Dermis microvascular lymphatic vessel endothelial cell (primary cell): ENCODE results near the gene TEX264. TPM values are rescaled to one million over a fixed set of nuclear protein-coding genes. Genes with fewer than 3 reads are reported as not detected.
A peak's percentile ranks its signal among the peaks of the same experiment; 100 is the strongest.

Experiments used
- DNase-seq, 2 donors: peaks; one replicate each; pipeline versions ENCODE4 v3.0.0 to v3.0.0-alpha.2; 2010; ENCODE audit warnings: low read depth in 2 of 2
- total RNA-seq: library from RNA; depleted of rRNA; stranded (reverse); fragments of >200 nt; gene quantifications from 2 replicates; pipeline ENCODE4 v1.2.1, GENCODE V29; 2014

TEX264 gene
- total RNA-seq, 1 donor from 2014 or later, result 28.9 TPM

GRCh38 chr3:51673802-51674654 is 3.0 kb downstream of the TEX264 start:
- DNase-seq, result no peak

DNA sequence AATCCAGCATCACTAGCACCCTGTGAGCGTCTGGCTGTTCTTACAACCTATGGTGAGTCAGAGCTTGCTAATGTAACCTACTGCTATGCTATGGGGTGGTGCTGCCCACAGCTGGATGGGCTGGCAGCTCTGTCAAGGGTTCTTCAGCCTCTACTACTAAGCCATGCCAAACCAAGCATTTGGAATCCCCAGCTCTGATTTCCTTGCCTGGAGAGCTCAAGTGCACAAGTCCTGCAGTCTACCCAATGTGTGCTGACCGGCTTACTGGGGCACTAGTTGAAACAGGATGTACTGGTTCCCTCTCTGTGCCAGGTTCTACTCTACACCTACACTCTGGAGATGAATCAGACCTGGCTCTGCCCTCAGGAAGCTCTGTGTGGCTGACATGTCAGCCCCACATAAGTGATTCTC is 4.2 kb downstream of the TEX264 start:
- DNase-seq, result no peak

DNA sequence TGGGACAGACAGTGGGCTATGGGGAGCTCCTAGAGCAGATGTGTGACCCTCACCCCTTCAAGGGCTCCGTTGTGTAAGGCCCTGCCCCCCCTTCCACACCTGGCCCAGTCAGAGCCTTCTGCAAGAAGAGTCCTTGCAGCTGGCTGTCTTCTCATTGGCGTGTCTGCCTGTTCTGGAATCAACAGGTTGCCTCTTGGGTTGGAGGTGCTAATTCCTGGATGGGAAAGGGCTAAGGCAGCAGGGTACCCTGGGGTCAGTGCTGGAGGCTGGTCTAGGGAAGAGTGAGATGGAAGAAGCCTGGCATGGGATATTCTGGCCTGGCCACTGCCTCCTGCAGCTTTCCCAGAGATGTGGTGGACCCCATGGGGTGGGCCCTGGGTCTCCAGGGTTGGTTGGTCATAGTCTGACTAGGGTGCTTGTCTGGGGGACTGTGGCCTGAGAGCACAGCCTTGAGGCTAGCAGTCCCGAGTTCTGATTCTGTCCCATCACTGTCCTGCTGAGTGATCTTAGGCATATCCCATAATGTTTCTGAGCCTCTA is 5.1 kb downstream of the TEX264 start:
- no peak for DNase-seq

DNA sequence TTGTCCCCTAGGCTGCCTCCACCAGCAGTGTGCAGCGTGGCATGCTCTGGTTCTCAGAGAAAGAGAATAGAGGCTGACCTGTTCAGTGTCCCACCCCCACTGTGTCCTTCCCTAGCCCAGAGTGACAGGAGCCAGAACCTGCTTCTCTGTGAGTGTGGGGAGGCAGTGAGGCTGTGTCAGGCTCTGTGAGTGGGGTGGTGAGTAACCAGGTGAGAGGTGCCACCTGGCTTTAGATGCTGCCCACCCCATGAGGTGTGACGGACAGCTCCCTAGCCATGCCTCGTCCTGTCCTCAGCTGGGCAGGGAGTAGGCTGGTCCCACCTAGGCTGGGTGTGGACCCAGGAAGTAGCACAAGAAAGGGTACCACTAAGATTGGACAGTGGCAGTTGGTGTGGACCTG is 6.3 kb downstream of the TEX264 start:
- no peak for DNase-seq

- no peak for DNase-seq
These were observed 7.1 kb downstream of the TEX264 start for GRCh38 chr3:51678186-51678585.

DNA sequence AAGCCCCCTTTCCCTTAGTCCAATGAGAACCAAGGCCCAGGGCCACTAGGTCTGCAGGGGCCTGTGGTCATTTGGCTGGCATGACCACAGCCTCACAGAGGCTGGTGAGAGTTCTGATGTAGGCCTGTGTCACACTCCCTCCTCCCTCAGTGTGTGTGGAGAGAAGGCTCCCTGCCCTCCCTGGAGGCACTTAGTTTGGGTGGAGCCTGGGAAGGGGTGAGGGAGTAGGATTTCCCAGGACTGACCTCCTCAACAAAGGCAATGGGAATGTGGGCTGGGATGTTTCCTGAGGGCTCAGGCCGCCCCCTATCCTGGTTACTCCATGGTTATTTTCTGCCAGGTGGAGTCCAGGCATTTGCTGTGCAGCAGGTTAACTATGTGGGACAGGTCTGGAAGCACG is 7.6 kb downstream of the TEX264 start:
- no peak for DNase-seq

- no peak for DNase-seq
These were observed 8.3 kb downstream of the TEX264 start for GRCh38 chr3:51679318-51679717.

- no peak for DNase-seq
These were observed 8.7 kb downstream of the TEX264 start for GRCh38 chr3:51679777-51680176.

DNA sequence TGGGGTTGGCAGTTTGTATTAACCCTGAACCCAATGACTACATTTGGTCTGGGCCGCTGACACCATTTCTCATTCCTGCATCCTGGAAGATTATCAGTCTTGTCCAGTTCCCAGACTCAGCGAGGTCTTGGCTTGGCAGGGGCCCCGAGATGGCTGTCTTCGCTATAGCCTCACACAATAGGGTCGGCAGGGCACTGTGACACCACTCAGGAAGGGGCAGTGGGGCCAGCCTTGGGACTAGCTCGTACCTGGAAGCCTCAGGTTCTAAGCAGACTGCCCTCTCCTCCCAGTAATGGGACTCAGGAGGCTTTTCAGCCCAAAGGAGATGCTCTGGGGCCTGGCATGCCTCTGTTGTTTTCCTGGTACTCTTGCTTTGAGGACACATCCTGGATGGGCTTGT is 9.1 kb downstream of the TEX264 start:
- no peak for DNase-seq

GRCh38 chr3:51680663-51681230 is 9.7 kb downstream of the TEX264 start:
- DNase-seq, result no peak

GRCh38 chr3:51681453-51681852 is 10.4 kb downstream of the TEX264 start:
- DNase-seq, result peak in 1 of 2 donors; percentile 22

DNA sequence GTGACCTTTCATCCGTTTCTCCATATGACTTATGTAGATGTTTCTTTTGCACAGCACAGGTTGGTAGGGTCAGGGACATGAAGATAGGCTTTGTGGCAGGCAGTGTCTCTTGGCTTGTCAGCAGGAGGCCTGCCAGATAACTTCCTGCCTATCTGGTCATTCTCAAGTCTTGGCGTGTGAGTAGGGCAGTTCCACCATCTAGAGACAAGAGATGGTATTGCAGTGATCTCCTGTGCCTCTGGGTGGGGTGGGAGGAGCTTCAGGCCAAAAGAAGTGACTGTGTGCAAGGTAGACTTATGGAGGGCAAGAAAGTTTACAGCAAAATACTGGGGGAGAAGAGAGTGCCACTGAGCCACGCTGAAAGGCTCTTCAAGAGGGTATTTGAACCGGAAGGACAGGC is 11.0 kb downstream of the TEX264 start:
- DNase-seq, result peak; percentile 69 to 85

DNA sequence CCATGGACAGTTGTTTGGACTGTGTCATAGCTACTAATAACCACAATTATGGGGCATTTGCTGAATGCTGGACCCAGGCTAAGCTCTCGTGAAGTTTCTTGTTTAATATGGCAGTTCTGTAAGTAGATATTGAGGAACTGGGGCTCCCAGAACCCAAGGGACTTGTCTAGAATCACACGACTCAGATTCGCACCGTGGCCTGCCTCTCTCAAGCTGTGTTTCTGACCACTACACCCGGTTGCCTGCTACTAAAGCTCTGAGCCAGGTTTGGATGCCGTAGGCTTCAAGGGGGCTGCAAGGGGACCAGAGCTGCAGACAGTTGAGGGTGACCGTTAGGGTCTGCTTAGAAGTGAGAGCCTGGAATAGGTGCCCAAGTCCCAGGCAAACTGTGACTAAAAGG is 11.5 kb downstream of the TEX264 start:
- no peak for DNase-seq

- peak; percentile 25 to 72 for DNase-seq
These were observed 12.5 kb downstream of the TEX264 start for GRCh38 chr3:51683566-51683965.

DNA sequence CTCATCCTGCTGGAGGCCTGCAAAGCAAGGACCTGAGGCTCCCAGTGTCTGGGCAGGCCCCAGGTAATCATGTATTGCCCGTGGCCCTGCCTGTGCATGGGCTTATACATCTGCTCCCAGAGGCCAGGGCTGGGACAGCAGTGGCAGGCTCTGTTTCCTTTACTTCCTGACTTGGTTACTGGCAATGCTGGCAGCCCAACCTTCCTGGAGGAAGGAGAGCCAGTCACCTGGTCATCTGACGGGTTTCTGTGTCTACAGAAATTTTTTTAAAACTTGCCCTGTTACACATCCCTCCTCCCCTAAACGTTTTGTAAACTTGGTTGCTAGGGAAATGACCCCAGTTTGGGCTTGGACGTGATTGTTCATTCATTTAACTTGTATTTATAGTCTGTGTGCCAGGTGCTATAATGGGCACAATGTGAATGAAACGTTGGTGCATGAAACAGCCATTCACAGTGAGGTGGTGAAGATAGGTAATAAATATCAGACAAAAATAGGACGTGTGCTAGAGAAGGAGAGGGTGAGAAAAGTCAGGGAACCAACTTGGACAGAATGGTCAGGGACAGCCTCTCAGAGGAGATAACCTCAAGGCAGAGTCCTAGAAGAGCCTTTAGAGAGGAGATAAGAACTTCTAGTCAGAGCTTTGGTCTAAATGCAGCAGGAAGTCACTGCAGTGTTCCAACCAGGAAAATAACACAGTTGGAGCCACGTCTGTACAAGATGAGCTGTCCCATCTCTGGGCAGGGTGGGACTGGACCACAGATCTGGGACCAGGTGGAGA is 14.1 kb downstream of the TEX264 start:
- peak; percentile 72 to 88 for DNase-seq

- no peak for DNase-seq
These were observed 15.0 kb downstream of the TEX264 start for GRCh38 chr3:51686056-51686455.

DNA sequence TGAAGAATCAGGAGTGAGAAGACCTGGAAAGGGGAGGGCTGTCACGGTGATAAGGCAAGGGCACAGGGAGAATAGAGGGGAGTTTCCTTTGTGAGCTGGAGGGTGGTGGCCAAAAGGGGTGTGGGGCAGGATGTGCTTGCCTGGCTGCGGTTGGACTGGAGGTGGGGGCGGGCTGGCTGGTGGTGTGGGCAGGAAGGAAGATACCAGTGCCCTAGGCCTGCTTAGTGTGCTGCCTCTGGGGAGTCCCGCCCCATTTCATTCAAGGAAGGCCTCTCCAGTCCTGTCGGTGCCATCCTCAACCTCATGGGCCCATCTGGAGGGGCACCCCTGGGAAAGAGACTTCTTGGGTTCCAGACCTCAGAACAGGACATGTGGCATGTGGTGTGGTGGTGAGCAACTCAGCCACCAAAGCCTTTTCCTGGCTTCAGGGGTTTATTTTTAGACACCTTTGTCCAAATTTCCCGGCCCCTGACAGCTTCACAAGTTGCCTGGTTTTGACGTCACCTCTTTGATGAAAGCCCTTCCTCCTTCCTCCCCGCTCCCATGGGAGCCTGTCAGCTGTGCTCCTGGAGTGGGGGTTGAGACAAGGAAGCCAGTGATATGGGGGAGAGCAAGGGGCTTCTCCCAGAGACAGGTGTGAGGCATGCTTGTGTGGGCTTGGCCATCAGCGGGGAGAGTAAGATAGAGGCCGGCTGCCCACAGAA is 15.6 kb downstream of the TEX264 start:
- DNase-seq, result peak; percentile 61 to 71

DNA sequence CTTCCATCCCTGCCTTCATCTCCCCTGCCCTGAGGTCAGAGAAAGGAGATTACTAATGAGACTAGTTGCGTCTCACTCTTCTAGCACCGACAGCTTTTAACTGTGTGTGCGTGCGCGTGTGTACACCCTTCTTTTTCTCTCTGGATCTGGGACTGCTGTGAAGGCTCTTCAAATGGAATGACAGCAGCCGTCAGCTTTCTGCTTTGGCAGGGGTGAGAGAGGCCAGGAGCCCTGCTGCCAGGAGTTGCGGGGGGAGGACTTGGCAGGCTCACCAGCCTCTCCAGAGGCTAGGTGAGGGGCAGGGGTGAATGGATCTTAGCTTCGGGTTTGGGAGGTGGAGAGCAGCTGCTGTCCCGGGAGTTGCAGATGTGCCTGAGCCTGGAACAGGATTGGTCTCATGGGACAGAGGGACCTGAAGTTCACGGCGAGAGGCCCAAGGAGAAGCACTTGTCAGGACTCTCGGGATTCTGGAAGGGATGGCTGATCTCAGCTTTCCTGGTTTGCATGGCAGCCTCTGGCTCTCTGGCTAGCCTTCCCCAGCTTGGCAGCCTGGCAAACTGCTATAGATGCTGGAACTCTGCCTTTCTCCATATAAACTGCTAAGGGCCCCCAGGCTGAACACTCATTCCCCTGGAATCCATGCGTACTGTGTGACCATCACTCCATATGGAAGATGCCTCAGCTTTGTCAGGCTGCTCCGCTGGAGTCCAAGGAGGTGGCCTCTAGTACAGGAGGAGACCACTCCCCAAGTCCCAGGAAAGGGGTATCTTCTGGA is 16.6 kb downstream of the TEX264 start:
- no peak for DNase-seq

DNA sequence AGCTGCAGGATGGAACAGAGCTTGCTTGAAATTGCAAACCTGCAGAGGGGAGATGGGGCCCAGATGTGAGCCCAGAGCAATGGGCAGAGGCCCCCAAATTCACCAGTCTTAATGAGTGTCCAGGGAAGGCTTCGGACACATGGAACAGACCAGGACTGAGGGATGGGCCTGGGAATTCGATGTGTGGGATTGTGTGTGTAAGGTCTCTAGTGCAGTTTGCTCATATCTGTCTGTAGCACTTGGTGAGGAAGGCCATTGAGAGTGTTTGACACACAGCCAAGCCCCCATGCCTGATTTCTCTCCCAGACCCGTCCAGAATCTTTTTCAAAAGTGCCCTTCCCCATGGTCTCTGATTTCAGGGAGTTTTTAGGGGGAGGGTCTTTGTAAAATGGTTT is 17.2 kb downstream of the TEX264 start:
- no peak for DNase-seq

DNA sequence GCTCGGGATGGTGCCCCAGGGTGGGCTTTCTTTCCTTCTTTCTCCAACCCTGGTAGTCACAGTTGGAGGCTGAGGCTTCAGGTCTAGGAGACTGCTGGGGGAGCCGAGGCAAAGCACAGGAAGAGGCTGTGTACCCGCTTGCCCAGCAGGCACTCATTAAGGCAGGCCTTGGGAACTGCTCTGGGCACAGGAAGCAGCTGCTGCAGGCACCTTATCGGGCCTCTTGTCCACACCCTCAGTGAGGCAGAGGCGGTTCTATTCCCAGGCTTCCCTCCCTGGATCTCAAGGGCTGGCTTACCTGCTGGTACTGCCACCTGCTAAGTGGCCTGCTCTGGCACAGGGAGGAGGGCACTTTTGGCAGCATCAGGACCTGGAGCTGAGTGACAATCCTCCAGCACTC is 20.0 kb downstream of the TEX264 start:
- no peak for DNase-seq

- DNase-seq, result no peak
These were observed 20.9 kb downstream of the TEX264 start for GRCh38 chr3:51691949-51692348.
